Fibroblast of gingiva (primary cell): ENCODE measurements around the gene FBLN2.

Source experiments
- DNase-seq: peaks from one replicate; pipeline ENCODE4 v3.0.0-alpha.2; 2011; ENCODE audit warnings: low read depth

Gene FBLN2

GRCh38 chr3:13624021-13624420 is 75.1 kb downstream of the FBLN2 start:
- no peak for DNase-seq

- no peak for DNase-seq
Measured at GRCh38 chr3:13624671-13625125, 75.8 kb downstream of the FBLN2 start.

DNA sequence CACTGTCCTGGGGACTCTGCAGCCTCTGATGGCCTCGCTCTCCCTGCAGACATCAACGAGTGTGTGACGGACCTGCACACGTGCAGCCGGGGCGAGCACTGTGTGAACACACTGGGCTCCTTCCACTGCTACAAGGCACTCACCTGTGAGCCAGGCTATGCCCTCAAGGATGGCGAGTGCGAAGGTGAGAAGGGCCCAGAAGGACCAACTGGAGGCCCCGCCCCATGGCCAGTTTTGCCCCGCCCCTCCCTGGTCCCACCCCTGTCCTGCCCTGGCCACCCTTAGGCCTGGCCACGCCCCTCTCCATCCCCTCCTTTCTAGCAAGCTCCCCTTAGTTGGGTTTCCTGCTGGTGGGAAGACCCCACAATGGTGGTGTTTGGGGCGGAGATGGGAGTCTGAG is 77.5 kb downstream of the FBLN2 start:
- DNase-seq = no peak

DNA sequence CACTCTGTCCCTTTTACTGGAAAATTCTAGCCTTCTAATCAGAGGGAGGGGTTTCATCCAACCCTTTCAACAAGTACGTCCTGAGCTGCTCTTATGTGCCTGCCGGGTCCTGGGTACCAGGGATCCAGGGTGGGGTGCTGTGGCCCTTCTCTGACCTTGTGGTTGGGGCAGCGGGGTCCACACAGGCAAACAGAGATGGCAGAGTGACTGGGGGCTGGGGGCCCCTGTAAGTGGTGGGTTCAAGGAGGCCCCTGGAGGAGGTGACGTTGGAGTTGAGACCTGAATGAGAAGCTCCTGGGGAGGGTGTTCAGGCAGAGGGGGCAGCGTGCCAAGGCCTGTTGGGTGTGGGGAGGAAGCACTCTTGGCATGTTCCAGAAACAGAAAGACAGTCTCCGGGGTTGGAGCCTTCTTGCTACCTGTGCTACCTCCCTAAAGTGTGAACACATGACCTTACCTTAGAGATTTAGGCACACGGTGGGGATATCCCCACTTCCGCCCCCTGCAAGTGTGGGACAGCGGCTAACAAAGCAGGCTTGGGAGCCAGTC is 78.1 kb downstream of the FBLN2 start:
- no peak for DNase-seq

DNA sequence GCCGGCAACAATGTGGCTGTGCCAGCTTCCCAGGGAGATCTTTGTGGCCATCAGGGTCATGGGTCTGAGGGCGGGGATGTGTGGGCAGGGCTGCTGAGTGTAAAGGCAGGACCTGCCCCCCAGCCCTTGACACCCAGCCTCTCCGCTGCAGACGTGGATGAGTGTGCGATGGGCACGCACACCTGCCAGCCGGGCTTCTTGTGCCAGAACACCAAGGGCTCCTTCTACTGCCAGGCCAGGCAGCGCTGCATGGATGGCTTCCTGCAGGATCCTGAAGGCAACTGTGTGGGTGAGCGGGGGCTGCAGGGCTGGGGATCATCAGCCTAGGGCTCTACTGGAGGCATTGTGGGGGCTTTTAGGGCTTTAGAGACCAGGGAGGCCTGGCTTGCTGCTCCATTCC is 78.8 kb downstream of the FBLN2 start:
- no peak for DNase-seq

DNA sequence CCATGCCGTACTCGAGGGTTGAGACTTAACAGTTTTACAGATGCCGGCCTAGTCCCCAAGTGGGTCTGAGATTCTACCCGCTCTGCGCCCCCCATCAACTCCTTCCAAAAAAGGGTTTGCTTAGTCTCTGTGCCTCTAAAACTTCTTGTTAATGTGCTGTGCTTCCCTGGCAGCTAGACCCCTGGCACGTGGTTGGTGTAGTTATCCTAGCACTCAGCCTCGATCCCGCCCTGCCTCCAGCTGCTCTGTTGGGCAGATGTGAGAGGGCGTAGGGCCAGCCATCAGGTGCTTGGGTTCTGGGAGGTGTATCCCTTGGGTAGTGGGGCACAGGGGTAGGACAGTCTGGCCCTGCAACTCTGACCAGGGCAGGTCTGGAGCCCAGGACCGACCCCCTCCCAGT is 79.5 kb downstream of the FBLN2 start:
- DNase-seq = no peak

- no peak for DNase-seq
Measured at GRCh38 chr3:13628841-13629551, 80.1 kb downstream of the FBLN2 start.

- no peak for DNase-seq
Measured at GRCh38 chr3:13629644-13630043, 80.7 kb downstream of the FBLN2 start.

- DNase-seq = no peak
Measured at GRCh38 chr3:13631256-13631655, 82.3 kb downstream of the FBLN2 start.

DNA sequence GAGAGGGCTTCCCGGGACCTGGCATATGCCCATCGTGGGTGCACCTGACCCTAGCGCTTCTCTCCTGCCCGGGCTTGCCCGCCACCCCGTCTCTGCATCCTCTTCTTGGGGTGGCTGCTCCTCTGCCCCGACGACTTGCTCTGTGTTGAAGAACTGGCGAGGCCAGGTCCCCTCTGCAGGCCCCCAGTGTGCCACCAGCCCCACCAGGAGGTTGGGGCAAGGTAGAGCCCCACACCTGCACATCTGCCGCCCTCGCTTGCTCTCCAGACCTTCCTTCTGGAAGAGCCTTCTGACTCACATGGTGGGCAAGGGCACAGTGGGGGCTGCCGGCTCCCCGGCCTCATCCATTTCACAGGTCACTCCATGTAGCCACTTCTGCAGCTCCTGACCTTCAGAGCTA is 84.3 kb downstream of the FBLN2 start:
- no peak for DNase-seq

GRCh38 chr3:13634151-13634550 is 85.2 kb downstream of the FBLN2 start:
- no peak for DNase-seq

DNA sequence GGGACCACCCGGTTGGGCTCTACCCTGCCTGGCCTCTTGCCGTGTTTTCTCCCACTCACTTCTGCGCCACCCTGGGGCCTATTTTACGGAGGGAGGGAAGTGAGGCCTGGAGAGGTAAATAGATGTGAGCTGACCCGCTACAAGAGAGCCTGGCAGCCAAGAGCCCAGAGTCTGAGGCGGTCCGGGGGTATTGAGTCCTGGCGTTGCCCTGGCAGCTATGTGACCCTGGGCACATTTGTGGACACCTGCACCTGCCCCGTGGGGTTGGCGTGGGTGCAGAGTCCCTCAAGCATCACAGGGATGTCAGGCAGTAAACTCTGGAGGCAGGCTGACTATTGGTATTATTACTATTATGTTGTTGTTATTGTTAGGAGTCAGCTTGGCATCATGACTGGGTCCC is 85.7 kb downstream of the FBLN2 start:
- no peak for DNase-seq

GRCh38 chr3:13636186-13636585 is 87.3 kb downstream of the FBLN2 start:
- DNase-seq = no peak

GRCh38 chr3:13636874-13637273 is 87.9 kb downstream of the FBLN2 start:
- DNase-seq = no peak

DNA sequence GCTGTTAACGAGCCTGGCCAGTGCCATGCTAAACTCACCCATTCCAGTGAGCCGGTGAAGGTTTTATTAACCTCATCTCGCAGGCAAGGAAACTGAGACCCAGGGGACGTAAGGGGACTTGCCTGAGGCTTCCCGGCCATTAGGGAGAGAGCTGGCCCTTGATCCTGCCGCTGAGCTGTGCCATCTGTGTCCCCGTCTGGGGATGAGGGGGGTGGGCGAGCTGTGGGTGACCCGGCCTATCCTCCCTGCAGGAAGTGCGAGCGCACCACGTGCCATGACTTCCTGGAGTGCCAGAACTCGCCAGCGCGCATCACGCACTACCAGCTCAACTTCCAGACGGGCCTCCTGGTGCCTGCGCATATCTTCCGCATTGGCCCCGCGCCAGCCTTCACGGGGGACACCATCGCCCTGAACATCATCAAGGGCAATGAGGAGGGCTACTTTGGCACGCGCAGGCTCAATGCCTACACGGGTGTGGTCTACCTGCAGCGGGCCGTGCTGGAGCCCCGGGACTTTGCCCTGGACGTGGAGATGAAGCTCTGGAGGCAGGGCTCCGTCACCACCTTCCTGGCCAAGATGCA is 88.5 kb downstream of the FBLN2 start:
- no peak for DNase-seq

DNA sequence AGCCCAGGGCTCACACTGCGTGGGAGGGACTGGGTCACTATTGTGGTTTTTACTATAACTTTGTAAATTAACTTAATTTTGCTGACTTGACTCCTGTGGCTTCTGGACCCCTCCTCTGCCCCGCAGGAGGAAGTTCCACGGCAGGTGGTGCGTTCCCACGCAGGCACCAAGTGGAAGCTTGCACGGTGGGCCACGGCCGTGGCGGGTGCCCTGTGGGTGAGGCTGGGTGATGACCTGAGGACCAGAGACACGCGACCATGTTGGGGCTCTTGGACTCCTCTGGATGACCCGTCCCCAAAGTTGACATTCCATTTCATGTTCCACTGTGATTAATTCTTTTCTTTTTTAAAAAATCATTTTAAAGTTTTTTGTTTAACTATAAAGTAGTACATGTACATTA is 89.0 kb downstream of the FBLN2 start:
- DNase-seq = no peak

GRCh38 chr3:13638927-13639326 is 90.0 kb downstream of the FBLN2 start:
- peak; percentile 10 for DNase-seq

DNA sequence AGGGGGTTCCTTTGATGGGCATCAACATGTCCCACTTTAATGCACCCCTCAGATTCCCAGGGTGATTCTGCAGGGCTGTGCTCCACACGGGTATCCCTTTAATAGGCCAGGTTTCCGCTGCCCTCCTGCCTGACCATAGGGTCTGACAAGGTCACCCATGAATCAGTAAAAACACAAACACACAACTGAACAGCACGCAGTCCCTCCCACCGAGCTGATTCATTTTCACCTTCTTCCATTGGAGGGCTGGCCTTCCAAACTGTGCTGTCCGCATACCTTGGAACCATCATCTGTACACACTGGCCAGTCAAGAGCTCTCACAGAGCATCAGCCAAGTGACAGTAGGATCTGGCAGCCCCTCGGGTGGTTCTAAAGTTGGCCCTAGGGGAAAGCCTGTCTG is 93.7 kb downstream of the FBLN2 start:
- DNase-seq = no peak

- DNase-seq = peak; percentile 22
Measured at GRCh38 chr3:13644341-13645117, 95.6 kb downstream of the FBLN2 start.

GRCh38 chr3:13645801-13646637 is 97.1 kb downstream of the FBLN2 start:
- no peak for DNase-seq

- peak; percentile 25 for DNase-seq
Measured at GRCh38 chr3:13647298-13648059, 98.6 kb downstream of the FBLN2 start.
